Glutamatergic neuron (in vitro differentiated cells): ENCODE data around the gene GRIK4. TPM values are rescaled to one million over a fixed set of nuclear protein-coding genes. Genes with fewer than 3 reads are reported as not detected.

ENCODE experiments used
- DNase-seq: peaks from one replicate; pipeline ENCODE4 v3.0.0; 2022
- H3K27ac Mint-ChIP-seq: one replicate; pipeline ENCODE4 v1.8.0; 2020; ENCODE audit warnings: mild to moderate bottlenecking, mixed read lengths, inconsistent platforms; ENCODE audit not compliant: unreplicated experiment
- H3K27me3 Mint-ChIP-seq: one replicate; pipeline ENCODE4 v1.8.0; 2020; ENCODE audit warnings: mild to moderate bottlenecking, moderate library complexity, mixed read lengths, inconsistent platforms; ENCODE audit not compliant: unreplicated experiment
- H3K36me3 Mint-ChIP-seq: one replicate; pipeline ENCODE4 v1.8.0; 2020; ENCODE audit warnings: mild to moderate bottlenecking, mixed read lengths, inconsistent platforms; ENCODE audit not compliant: unreplicated experiment
- H3K4me1 Mint-ChIP-seq: one replicate; pipeline ENCODE4 v1.8.0; 2020; ENCODE audit warnings: mild to moderate bottlenecking, low read depth, mixed read lengths, inconsistent platforms; ENCODE audit not compliant: unreplicated experiment
- H3K4me3 Mint-ChIP-seq: one replicate; pipeline ENCODE4 v1.8.0; 2020; ENCODE audit warnings: mild to moderate bottlenecking, mixed read lengths, inconsistent platforms; ENCODE audit not compliant: unreplicated experiment
- H3K9me3 Mint-ChIP-seq: one replicate; pipeline ENCODE4 v1.8.0; 2020; ENCODE audit warnings: mild to moderate bottlenecking, moderate library complexity, mixed read lengths, inconsistent platforms; ENCODE audit not compliant: unreplicated experiment
- total RNA-seq: library from RNA; stranded (reverse); fragmentation: NEBNext Ultra II Directional; extraction: Animal tissue kit (Norgen Biotek cat#: 25700); gene quantifications from one replicate; pipeline ENCODE4 v1.2.1, GENCODE V29; 2021; ENCODE audit not compliant: unreplicated experiment
- TF ChIP-seq, protein P1 (sequence below): fragments of 200-600 bp; sonication (generic); IDR thresholded peaks from one replicate; pipeline ENCODE4 v1.5.0; 2021; ENCODE audit not compliant: partially characterized antibody, unreplicated experiment

The GRIK4 gene
- total RNA-seq, 1 donor from 2014 or later: 3.6 TPM

DNA sequence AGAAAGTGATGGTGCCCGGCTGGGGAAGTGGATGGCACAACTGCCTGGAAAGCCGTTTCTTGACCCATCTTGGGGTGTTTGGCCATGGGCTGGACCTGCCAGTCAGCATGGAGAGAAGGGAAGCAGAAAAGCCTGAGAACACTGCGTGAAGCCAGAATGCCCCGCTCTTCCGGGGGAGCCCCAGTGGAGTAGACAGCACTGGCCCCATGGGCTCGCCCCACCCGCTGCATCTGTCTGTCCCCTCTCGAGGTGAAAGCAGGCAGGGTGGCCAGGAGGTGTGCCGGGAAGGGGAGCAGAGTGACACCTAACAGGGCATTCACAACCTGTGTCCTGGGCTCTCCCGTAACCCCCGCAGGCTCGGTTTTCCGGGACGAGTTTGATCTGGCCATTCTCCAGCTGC lies 455.3 kb downstream of the GRIK4 start:
- Mint-ChIP-seq H3K27ac (no peak overlapping the region), H3K9me3 (peaks cover 6% of the 10 kb centered on the region), H3K36me3 (peaks cover 7% of the 10 kb centered on the region), H3K4me3 (no peak overlapping the region), H3K4me1 (no peaks in the 10 kb centered on the region), H3K27me3 (peaks cover 3% of the 10 kb centered on the region)
- TF ChIP-seq, protein P1, sequence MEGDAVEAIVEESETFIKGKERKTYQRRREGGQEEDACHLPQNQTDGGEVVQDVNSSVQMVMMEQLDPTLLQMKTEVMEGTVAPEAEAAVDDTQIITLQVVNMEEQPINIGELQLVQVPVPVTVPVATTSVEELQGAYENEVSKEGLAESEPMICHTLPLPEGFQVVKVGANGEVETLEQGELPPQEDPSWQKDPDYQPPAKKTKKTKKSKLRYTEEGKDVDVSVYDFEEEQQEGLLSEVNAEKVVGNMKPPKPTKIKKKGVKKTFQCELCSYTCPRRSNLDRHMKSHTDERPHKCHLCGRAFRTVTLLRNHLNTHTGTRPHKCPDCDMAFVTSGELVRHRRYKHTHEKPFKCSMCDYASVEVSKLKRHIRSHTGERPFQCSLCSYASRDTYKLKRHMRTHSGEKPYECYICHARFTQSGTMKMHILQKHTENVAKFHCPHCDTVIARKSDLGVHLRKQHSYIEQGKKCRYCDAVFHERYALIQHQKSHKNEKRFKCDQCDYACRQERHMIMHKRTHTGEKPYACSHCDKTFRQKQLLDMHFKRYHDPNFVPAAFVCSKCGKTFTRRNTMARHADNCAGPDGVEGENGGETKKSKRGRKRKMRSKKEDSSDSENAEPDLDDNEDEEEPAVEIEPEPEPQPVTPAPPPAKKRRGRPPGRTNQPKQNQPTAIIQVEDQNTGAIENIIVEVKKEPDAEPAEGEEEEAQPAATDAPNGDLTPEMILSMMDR: no peak
- no peak for DNase-seq

DNA sequence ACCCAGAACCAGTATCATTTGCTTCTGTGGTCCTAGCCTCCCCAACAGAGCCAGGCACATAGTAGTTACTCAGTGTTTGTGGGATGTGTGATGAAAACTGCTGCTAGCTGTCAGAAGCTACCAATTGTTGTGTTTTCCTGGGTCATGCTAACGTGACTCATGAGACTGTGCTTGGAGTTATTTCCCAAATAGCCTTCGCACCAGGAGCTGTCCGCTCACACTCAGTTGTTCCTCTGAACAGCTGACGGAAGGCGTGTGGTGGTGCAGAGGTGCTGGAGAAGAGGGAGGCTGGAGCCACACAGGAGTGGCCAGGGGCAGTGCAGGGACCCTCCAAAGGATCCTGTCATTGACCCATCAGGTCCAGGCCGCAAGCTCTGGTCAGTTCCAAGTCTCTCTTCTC lies 458.4 kb downstream of the GRIK4 start:
- Mint-ChIP-seq H3K4me3 (no peak overlapping the region), H3K27ac (no peak overlapping the region), H3K27me3 (peaks cover 3% of the 10 kb centered on the region), H3K4me1 (peaks cover under 1% of the 10 kb centered on the region), H3K36me3 (peaks cover 7% of the 10 kb centered on the region), H3K9me3 (peaks cover 6% of the 10 kb centered on the region)
- TF ChIP-seq, protein P1: no peak
- DNase-seq: no peak

DNA sequence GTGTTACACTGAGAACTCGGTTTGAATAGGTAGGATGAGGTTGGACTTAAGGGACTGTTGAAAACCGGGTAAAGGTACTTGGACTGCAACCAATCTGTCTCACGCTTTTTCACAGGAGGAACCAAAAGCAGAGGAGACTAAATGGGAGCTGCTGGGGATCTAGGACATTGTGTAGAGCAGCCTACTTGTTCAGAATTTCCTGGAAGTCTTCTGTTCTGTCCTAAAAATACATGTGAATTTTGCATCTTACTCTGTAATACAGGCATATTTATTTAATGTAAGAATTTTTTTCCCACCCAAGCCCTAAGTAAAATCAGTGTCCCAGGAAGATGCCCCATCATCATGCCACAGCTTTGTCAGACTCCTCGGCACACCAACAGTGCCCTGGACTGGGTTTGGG lies 460.3 kb downstream of the GRIK4 start:
- Mint-ChIP-seq H3K27me3 (peaks cover 3% of the 10 kb centered on the region), H3K9me3 (peaks cover 6% of the 10 kb centered on the region), H3K4me1 (peaks cover 1% of the 10 kb centered on the region), H3K27ac (no peak overlapping the region), H3K4me3 (no peak overlapping the region), H3K36me3 (peaks cover 7% of the 10 kb centered on the region)
- DNase-seq: no peak
- TF ChIP-seq, protein P1: no peak

DNA sequence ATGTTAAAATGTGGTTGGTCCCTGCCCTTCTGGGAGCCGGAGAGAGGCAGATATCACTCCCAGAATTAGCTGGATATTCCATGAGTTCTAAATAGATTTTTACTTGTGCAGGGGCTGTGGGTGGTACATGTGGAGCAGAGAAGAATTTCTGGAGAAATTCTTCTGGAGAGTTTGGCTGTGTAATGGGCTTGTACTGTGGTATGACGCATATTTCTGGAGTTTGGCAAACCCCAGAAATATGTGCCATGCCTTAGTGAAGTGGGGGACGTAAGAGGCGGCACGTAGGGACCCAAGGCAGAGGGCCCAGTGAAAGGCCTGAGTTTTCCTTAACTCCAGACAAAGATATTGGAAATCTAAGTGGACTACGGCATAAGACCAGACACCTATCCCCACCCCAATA lies 461.1 kb downstream of the GRIK4 start:
- Mint-ChIP-seq H3K4me3 (no peak overlapping the region), H3K27ac (no peak overlapping the region), H3K36me3 (peaks cover 7% of the 10 kb centered on the region), H3K27me3 (peaks cover 2% of the 10 kb centered on the region), H3K9me3 (peaks cover 6% of the 10 kb centered on the region), H3K4me1 (peaks cover 1% of the 10 kb centered on the region)
- TF ChIP-seq, protein P1: no peak
- no peak for DNase-seq

DNA sequence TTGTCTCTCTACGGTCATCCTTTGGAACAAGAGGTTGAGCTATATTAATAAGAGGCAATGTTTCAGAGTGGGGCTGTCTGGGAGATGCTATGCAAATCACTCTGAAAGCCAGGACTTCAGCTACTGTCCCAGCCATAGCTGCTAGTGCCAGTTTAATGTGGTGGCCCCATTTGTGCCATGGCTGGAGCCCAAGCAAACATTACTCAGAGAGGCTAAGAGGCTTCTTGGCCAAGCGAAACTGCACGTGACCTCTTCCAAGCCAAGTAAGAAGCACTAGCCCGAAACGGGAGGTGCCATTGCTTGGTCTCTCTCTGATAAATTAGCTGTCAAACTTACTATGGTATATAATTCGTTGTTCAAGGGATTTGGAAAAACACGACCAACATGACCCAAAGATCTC lies 462.0 kb downstream of the GRIK4 start:
- Mint-ChIP-seq H3K4me3 (no peak overlapping the region), H3K27me3 (no peaks in the 10 kb centered on the region), H3K27ac (no peak overlapping the region), H3K36me3 (peaks cover 7% of the 10 kb centered on the region), H3K9me3 (peaks cover 6% of the 10 kb centered on the region), H3K4me1 (peaks cover 1% of the 10 kb centered on the region)
- DNase-seq: no peak
- TF ChIP-seq, protein P1: no peak
